ENCODE measurements around the gene REV3L. TPM values are rescaled to one million over a fixed set of nuclear protein-coding genes. Genes with fewer than 3 reads are reported as not detected.

Gene REV3L
- total and polyA plus RNA-seq, 9 of the 15 experiments (the other 6 are each of a cell fraction or from before 2014, with no cell fraction given): 5.5 to 24.4 (median 14.4) TPM

DNA sequence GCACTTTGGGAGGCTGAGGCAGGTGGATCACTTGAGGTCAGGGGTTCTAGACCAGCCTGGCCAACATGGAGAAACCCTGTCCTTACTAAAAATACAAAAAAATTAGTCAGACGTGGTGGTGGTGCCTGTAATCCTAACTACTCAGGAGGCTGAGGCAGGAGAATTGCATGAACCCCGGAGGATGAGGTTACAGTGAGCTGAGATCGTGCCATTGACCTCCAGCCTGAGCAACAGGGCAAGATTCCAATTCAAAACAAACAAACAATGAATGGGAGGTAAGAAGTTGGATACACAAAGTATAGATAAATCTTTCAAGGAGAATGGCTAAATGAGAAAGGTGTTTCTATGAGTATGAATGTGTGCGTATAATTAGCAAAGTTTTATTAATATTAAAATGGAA, 75.3 kb downstream of the REV3L start (continued):
- TF ChIP-seq, protein P1, sequence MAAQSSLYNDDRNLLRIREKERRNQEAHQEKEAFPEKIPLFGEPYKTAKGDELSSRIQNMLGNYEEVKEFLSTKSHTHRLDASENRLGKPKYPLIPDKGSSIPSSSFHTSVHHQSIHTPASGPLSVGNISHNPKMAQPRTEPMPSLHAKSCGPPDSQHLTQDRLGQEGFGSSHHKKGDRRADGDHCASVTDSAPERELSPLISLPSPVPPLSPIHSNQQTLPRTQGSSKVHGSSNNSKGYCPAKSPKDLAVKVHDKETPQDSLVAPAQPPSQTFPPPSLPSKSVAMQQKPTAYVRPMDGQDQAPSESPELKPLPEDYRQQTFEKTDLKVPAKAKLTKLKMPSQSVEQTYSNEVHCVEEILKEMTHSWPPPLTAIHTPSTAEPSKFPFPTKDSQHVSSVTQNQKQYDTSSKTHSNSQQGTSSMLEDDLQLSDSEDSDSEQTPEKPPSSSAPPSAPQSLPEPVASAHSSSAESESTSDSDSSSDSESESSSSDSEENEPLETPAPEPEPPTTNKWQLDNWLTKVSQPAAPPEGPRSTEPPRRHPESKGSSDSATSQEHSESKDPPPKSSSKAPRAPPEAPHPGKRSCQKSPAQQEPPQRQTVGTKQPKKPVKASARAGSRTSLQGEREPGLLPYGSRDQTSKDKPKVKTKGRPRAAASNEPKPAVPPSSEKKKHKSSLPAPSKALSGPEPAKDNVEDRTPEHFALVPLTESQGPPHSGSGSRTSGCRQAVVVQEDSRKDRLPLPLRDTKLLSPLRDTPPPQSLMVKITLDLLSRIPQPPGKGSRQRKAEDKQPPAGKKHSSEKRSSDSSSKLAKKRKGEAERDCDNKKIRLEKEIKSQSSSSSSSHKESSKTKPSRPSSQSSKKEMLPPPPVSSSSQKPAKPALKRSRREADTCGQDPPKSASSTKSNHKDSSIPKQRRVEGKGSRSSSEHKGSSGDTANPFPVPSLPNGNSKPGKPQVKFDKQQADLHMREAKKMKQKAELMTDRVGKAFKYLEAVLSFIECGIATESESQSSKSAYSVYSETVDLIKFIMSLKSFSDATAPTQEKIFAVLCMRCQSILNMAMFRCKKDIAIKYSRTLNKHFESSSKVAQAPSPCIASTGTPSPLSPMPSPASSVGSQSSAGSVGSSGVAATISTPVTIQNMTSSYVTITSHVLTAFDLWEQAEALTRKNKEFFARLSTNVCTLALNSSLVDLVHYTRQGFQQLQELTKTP (IDR thresholded peaks at IDR 0.05; ENCODE audit: low read depth in 1 of 2, partially characterized antibody in 2 of 2): no peak
- TF ChIP-seq, protein P2, sequence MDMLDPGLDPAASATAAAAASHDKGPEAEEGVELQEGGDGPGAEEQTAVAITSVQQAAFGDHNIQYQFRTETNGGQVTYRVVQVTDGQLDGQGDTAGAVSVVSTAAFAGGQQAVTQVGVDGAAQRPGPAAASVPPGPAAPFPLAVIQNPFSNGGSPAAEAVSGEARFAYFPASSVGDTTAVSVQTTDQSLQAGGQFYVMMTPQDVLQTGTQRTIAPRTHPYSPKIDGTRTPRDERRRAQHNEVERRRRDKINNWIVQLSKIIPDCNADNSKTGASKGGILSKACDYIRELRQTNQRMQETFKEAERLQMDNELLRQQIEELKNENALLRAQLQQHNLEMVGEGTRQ (CRISPR knock-in tag; IDR thresholded peaks at IDR 0.05): no peak
- TF ChIP-seq, protein P3, sequence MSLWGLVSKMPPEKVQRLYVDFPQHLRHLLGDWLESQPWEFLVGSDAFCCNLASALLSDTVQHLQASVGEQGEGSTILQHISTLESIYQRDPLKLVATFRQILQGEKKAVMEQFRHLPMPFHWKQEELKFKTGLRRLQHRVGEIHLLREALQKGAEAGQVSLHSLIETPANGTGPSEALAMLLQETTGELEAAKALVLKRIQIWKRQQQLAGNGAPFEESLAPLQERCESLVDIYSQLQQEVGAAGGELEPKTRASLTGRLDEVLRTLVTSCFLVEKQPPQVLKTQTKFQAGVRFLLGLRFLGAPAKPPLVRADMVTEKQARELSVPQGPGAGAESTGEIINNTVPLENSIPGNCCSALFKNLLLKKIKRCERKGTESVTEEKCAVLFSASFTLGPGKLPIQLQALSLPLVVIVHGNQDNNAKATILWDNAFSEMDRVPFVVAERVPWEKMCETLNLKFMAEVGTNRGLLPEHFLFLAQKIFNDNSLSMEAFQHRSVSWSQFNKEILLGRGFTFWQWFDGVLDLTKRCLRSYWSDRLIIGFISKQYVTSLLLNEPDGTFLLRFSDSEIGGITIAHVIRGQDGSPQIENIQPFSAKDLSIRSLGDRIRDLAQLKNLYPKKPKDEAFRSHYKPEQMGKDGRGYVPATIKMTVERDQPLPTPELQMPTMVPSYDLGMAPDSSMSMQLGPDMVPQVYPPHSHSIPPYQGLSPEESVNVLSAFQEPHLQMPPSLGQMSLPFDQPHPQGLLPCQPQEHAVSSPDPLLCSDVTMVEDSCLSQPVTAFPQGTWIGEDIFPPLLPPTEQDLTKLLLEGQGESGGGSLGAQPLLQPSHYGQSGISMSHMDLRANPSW (CRISPR knock-in tag; IDR thresholded peaks at IDR 0.05): no peak
- TF ChIP-seq, protein P4, sequence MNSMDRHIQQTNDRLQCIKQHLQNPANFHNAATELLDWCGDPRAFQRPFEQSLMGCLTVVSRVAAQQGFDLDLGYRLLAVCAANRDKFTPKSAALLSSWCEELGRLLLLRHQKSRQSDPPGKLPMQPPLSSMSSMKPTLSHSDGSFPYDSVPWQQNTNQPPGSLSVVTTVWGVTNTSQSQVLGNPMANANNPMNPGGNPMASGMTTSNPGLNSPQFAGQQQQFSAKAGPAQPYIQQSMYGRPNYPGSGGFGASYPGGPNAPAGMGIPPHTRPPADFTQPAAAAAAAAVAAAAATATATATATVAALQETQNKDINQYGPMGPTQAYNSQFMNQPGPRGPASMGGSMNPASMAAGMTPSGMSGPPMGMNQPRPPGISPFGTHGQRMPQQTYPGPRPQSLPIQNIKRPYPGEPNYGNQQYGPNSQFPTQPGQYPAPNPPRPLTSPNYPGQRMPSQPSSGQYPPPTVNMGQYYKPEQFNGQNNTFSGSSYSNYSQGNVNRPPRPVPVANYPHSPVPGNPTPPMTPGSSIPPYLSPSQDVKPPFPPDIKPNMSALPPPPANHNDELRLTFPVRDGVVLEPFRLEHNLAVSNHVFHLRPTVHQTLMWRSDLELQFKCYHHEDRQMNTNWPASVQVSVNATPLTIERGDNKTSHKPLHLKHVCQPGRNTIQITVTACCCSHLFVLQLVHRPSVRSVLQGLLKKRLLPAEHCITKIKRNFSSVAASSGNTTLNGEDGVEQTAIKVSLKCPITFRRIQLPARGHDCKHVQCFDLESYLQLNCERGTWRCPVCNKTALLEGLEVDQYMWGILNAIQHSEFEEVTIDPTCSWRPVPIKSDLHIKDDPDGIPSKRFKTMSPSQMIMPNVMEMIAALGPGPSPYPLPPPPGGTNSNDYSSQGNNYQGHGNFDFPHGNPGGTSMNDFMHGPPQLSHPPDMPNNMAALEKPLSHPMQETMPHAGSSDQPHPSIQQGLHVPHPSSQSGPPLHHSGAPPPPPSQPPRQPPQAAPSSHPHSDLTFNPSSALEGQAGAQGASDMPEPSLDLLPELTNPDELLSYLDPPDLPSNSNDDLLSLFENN (IDR thresholded peaks at IDR 0.05; ENCODE audit: low read depth in 2 of 2, low read length in 2 of 2): no peak
